Esophagus mucosa (tissue), 1 donor: Measurements from ENCODE around the gene SFRP5. TPM values are rescaled to one million over a fixed set of nuclear protein-coding genes. Genes with fewer than 3 reads are reported as not detected.

Source experiments
- ATAC-seq: fragments of 200-7000 bp; cut with Tn5 transposase; one replicate; pipeline ENCODE4 v1.9.1; 2020
- total RNA-seq: library from RNA; stranded (reverse); gene quantifications from one replicate; pipeline ENCODE4 v1.2.4, GENCODE V29; 2023
- donor health status: DM: yes; HTN: yes; CAD: no.

SFRP5 gene
- total RNA-seq, 1 donor from 2014 or later = not detected

- peak; percentile 13 for ATAC-seq
Observed at GRCh38 chr10:97736403-97736901, 35.3 kb downstream of the SFRP5 start.

DNA sequence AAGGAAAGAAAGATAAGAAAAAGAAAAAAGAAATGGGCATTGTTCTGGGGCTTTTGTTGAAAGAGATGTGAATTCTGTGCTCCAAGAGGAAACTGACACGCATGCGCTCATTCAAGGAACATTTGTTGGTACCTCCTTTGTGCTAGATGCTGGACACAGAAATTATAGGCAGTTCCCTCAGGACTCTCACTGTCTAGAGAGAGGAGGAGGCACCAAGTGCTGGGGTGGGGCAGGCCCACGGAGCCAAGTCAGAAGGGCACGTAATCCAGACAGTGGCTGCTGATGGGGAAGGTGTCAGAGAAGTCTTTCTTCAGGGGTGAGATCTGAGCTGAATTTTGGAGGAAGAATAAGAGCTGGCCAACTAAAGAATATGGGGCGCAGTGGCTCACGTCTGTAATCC lies 37.8 kb downstream of the SFRP5 start:
- no peak for ATAC-seq

- ATAC-seq = no peak
Observed at GRCh38 chr10:97733256-97733655, 38.5 kb downstream of the SFRP5 start.

DNA sequence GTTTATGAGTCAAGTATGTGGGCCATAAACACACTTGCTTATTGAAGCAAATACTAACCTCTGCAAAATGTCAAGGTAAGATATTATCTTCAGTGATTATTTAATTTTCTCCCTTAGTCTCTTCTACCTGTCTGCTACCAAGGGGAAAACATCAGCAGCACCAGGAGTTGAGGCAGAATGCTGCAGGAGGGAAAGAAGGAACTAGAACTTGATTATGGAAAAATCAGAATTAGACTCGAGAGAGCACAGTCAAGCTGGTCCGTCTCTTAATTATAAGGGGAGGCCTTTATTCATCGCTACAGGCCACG lies 39.8 kb downstream of the SFRP5 start:
- ATAC-seq = no peak

GRCh38 chr10:97731346-97732051 lies 40.3 kb downstream of the SFRP5 start:
- ATAC-seq = peak; percentile 79

DNA sequence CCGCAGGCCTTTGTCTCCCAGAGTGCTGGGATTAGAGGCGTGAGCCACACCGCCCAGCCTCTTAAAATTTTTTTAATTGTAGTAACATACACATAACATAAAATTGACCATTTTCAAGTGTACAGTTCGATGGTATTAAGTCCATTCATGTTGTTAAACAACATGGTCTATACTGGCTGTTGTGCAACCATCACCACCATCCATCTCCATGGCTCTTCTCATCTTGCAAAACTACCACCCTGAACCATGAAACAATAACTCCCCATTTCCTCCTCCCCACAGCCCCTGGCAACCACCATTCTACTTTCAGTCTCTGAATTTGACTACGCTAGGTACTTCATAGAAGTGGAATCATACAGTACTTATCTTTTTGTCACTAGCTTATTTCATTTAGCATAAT lies 42.8 kb downstream of the SFRP5 start:
- no peak for ATAC-seq

DNA sequence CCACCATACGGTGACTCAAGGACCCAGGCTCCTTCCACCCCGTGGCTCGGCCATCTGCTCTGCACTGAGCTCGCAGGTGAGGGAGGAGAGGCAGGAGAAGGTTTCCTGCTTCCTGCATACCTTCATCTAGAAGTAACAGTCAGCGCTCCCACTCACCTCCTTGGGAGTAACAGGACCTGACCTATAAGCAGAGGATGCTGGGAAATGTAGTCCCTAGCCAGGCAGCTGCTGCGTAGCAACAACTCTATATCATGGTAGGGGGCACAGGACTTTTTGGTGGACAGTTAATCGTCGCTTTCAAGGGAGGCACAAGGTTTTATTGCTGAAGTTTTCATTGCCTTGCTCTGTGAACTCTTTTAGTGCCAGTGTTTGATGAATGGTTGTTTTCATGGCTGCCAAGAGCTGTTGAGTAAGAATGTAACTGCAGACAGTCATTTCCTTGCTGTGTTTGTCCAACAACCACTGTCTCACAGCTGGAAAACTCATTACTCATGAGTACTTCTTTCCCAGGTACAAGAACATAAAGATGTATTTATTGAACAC lies 45.1 kb downstream of the SFRP5 start:
- peak; percentile 49 for ATAC-seq

- peak; percentile 52 for ATAC-seq
Observed at GRCh38 chr10:97724341-97724941, 47.4 kb downstream of the SFRP5 start.

GRCh38 chr10:97723001-97723400 lies 48.8 kb downstream of the SFRP5 start:
- no peak for ATAC-seq

- ATAC-seq = no peak
Observed at GRCh38 chr10:97721871-97722780, 49.7 kb downstream of the SFRP5 start.

DNA sequence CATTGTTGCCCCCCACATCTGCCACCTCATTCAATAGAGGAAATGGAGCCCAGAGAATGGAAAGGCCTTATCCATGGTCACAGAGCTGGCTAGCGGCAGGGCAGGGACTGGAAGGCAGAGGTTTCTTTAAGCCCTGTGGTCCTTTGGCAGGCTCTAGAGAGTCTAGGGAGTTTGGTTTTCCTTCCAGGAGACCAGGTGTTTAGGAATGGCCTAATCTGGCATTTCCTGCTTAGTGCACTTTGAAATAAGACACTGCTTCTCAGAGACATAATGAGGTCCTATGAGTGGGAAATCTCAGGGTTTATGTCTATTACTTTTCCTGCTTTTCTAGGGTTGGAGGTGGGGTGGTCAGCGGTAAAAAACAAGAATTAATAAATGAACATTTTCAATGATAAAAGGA lies 52.2 kb downstream of the SFRP5 start:
- no peak for ATAC-seq

GRCh38 chr10:97718659-97719142 lies 53.1 kb downstream of the SFRP5 start:
- peak; percentile 89 for ATAC-seq

GRCh38 chr10:97718178-97718577 lies 53.6 kb downstream of the SFRP5 start:
- no peak for ATAC-seq

GRCh38 chr10:97717627-97718026 lies 54.2 kb downstream of the SFRP5 start:
- ATAC-seq = no peak

Other genes with a start within 250 kb of the SFRP5 start
- 0.56 TPM for gene ANKRD2, start 199.2 kb downstream of the SFRP5 start, total RNA-seq
- 1.7 TPM for gene HOGA1, start 187.6 kb downstream of the SFRP5 start, total RNA-seq
- 0.16 TPM for gene C10orf62, start 182.3 kb downstream of the SFRP5 start, total RNA-seq
- 1.9 TPM for gene MORN4, start 138.5 kb downstream of the SFRP5 start, total RNA-seq
- gene PI4K2A, start 131.3 kb downstream of the SFRP5 start, total RNA-seq = 13.0 TPM
- gene AVPI1, start 84.8 kb downstream of the SFRP5 start, total RNA-seq = 6.8 TPM
- gene MARVELD1, start 58.3 kb downstream of the SFRP5 start, total RNA-seq = 12.1 TPM
- gene ZFYVE27, start 34.9 kb downstream of the SFRP5 start, total RNA-seq = 10.7 TPM
- 1.4 TPM for gene GOLGA7B, start 77.8 kb upstream of the SFRP5 start, total RNA-seq